H1 (cell line): ENCODE results near the gene FJX1. TPM values are rescaled to one million over a fixed set of nuclear protein-coding genes. Genes with fewer than 3 reads are reported as not detected.

Source experiments
- CTCF ChIA-PET: fragments of 300-600 bp; sonication (Branson Sonifier 250); formaldehyde crosslinking; loops from one replicate; lab custom pipeline; 2021; ENCODE audit not compliant: partially characterized antibody; lab: Charles Lee
- POLR2A ChIA-PET: fragments of 300-600 bp; sonication (Branson Sonifier 250); formaldehyde crosslinking; loops from one replicate; lab custom pipeline; 2021; ENCODE audit warnings: inconsistent platforms; ENCODE audit not compliant: partially characterized antibody; lab: Charles Lee
- DNase-seq, 2 experiments: peaks; one replicate each; pipeline versions ENCODE4 v3.0.0 to v3.0.0-alpha.2; 2010 to 2022; ENCODE audit warnings: low spot score in 2 of 2, low read depth in 1 of 2, mixed read lengths in 1 of 2
- FAIRE-seq: peaks from 2 replicates; lab custom pipeline; 2011; peaks lifted over from hg19 to GRCh38; lab: Jason Lieb, UNC
- H2AFZ ChIP-seq: 2 replicates; pipeline ENCODE4 v1.8.1; 2012; ENCODE audit warnings: low read length, inconsistent platforms
- H2AK5ac ChIP-seq: 2 replicates; pipeline ENCODE4 v1.6.1; 2013; ENCODE audit warnings: low read depth, low read length
- H2BK120ac ChIP-seq: replicated peaks from 2 replicates; pipeline ENCODE3; 2013; ENCODE audit warnings: low read depth, low read length, inconsistent platforms
- H2BK12ac ChIP-seq: 2 replicates; pipeline ENCODE4 v1.6.1; 2013; ENCODE audit warnings: low read depth, low read length
- H2BK15ac ChIP-seq: 2 replicates; pipeline ENCODE4 v1.6.1; 2013; ENCODE audit warnings: low read length
- H2BK20ac ChIP-seq: 2 replicates; pipeline ENCODE4 v1.6.1; 2013; ENCODE audit warnings: low read length
- H2BK5ac ChIP-seq: 2 replicates; pipeline ENCODE4 v1.6.1; 2013; ENCODE audit warnings: low read depth, low read length
- H3K14ac ChIP-seq: 2 replicates; pipeline ENCODE4 v1.6.1; 2013; ENCODE audit warnings: inconsistent platforms; ENCODE audit not compliant: insufficient read length
- H3K18ac ChIP-seq: 2 replicates; pipeline ENCODE4 v1.6.1; 2013; ENCODE audit warnings: low read length; ENCODE audit errors: extremely low read depth
- H3K23ac ChIP-seq: 2 replicates; pipeline ENCODE4 v1.6.1; 2013; ENCODE audit warnings: inconsistent platforms; ENCODE audit not compliant: insufficient read length
- H3K23me2 ChIP-seq: 2 replicates; pipeline ENCODE4 v1.6.1; 2013; ENCODE audit warnings: low read depth, low read length
- H3K27ac ChIP-seq: 2 replicates; pipeline ENCODE4 v1.6.1; 2011; ENCODE audit warnings: low read depth, low read length, inconsistent platforms
- H3K27me3 ChIP-seq, 4 experiments: replicated peaks in 1 of 4; 1 replicate in 1 of 4; 2 replicates in 3 of 4; pipeline versions ENCODE4 v1.6.1 to v1.8.1; 2011 to 2013; ENCODE audit warnings: low read length in 3 of 4, mild to moderate bottlenecking in 3 of 4, inconsistent platforms in 2 of 4, mixed read lengths in 2 of 4, moderate library complexity in 1 of 4; ENCODE audit not compliant: control insufficient read depth in 3 of 4, insufficient read depth in 3 of 4; ENCODE audit errors: extremely low read depth in 1 of 4
- H3K36me3 ChIP-seq, 4 experiments: 2 replicates each; pipeline versions ENCODE4 v1.6.1 to v1.8.1; 2011 to 2013; ENCODE audit warnings: mild to moderate bottlenecking in 4 of 4, low read length in 3 of 4, moderate library complexity in 2 of 4, control low read depth in 1 of 4, inconsistent platforms in 1 of 4; ENCODE audit not compliant: insufficient read depth in 4 of 4, control insufficient read depth in 2 of 4
- H3K4ac ChIP-seq: replicated peaks from 2 replicates; pipeline ENCODE3; 2013; ENCODE audit warnings: low read length, low read depth, mixed read lengths, inconsistent platforms; ENCODE audit not compliant: insufficient read length
- H3K4me1 ChIP-seq, 4 experiments: replicated peaks in 1 of 4; 1 replicate in 1 of 4; 2 replicates in 3 of 4; pipeline versions ENCODE4 v1.6.1 to v1.8.1; 2011 to 2013; ENCODE audit warnings: low read length in 3 of 4, inconsistent platforms in 2 of 4, mixed read lengths in 1 of 4; ENCODE audit not compliant: insufficient read depth in 4 of 4, control insufficient read depth in 3 of 4
- H3K4me2 ChIP-seq, 2 experiments: 2 replicates each; pipeline versions ENCODE4 v1.6.1 to v1.8.1; 2011 to 2013; ENCODE audit warnings: low read depth in 2 of 2, low read length in 2 of 2, control low read depth in 1 of 2, inconsistent platforms in 1 of 2, mild to moderate bottlenecking in 1 of 2; ENCODE audit not compliant: insufficient read depth in 1 of 2
- H3K4me3 ChIP-seq, 4 experiments: fragments of 200-600, 300-600 bp in 1 of 4; sonication (generic), shearing (Covaris generic), sonication (Bioruptor Twin) in 1 of 4; 2 replicates each; pipeline versions ENCODE4 v1.5.1 to v1.8.1; 2011 to 2016; ENCODE audit warnings: low read length in 4 of 4, low read depth in 3 of 4, control low read depth in 2 of 4, inconsistent platforms in 2 of 4, mild to moderate bottlenecking in 2 of 4, mixed read lengths in 1 of 4, moderate library complexity in 1 of 4; ENCODE audit not compliant: insufficient read depth in 2 of 4; ENCODE audit errors: extremely low read depth in 1 of 4
- H3K56ac ChIP-seq: replicated peaks from 2 replicates; pipeline ENCODE3; 2013; ENCODE audit warnings: low read depth, mild to moderate bottlenecking, mixed read lengths, low read length, inconsistent platforms; ENCODE audit not compliant: insufficient read length
- H3K79me1 ChIP-seq: 2 replicates; pipeline ENCODE4 v1.6.1; 2013; ENCODE audit warnings: low read depth, low read length, control low read depth
- H3K79me2 ChIP-seq, 2 experiments: 2 replicates each; pipeline versions ENCODE4 v1.6.1 to v1.8.1; 2012 to 2013; ENCODE audit warnings: low read length in 2 of 2, mild to moderate bottlenecking in 2 of 2, inconsistent platforms in 1 of 2; ENCODE audit not compliant: insufficient read depth in 2 of 2, control insufficient read depth in 1 of 2
- H3K9ac ChIP-seq, 4 experiments: replicated peaks in 1 of 4; 1 replicate in 1 of 4; 2 replicates in 3 of 4; pipeline versions ENCODE4 v1.6.1 to v1.8.1; 2011 to 2013; ENCODE audit warnings: low read depth in 3 of 4, low read length in 3 of 4, control low read depth in 2 of 4, mild to moderate bottlenecking in 2 of 4, moderate library complexity in 2 of 4, inconsistent platforms in 1 of 4; ENCODE audit errors: extremely low read depth in 1 of 4
- H3K9me3 ChIP-seq, 2 experiments: 2 replicates each; pipeline versions ENCODE4 v1.6.1 to v1.8.1; 2012 to 2013; ENCODE audit warnings: mild to moderate bottlenecking in 2 of 2, moderate library complexity in 2 of 2, control low read depth in 1 of 2, inconsistent platforms in 1 of 2, low read depth in 1 of 2, low read length in 1 of 2, mixed read lengths in 1 of 2; ENCODE audit not compliant: insufficient read depth in 2 of 2
- H4K20me1 ChIP-seq, 2 experiments: replicated peaks in 1 of 2; 2 replicates each; pipeline versions ENCODE3 to v1.8.1; 2011 to 2013; ENCODE audit warnings: inconsistent platforms in 2 of 2, low read length in 2 of 2, mild to moderate bottlenecking in 1 of 2; ENCODE audit not compliant: insufficient read depth in 2 of 2, control insufficient read depth in 1 of 2
- H4K5ac ChIP-seq: 2 replicates; pipeline ENCODE4 v1.6.1; 2013; ENCODE audit warnings: low read length, low read depth, mixed read lengths, inconsistent platforms; ENCODE audit not compliant: insufficient read length
- H4K8ac ChIP-seq: 2 replicates; pipeline ENCODE4 v1.8.0; 2013; ENCODE audit warnings: mild to moderate bottlenecking, moderate library complexity, low read length, inconsistent platforms; ENCODE audit not compliant: insufficient read depth; ENCODE audit errors: extremely low read depth
- H4K91ac ChIP-seq: replicated peaks from 2 replicates; pipeline ENCODE3; 2013; ENCODE audit warnings: low read length, mixed read lengths, inconsistent platforms; ENCODE audit not compliant: insufficient read length
- CEBPB ChIP-seq: IDR thresholded peaks from 2 replicates; pipeline ENCODE4 v1.6.1; 2012; ENCODE audit warnings: low read depth, low read length
- CHD1 ChIP-seq: IDR thresholded peaks from 2 replicates; pipeline ENCODE4 v1.6.1; 2012; ENCODE audit warnings: low read depth, low read length, improper control_type of control experiment
- WGBS, 2 experiments: shearing (Covaris generic) in 1 of 2; methylation state at CpG; one replicate each; pipeline versions ENCODE4 v1.1.6 to v1.1.7; 2013 to 2015; ENCODE audit warnings: low lambda C conversion rate in 2 of 2, mixed read lengths in 2 of 2, inconsistent platforms in 1 of 2, low coverage in 1 of 2, missing lambda C conversion rate in 1 of 2; ENCODE audit not compliant: insufficient replicate concordance in 2 of 2, insufficient coverage in 1 of 2, insufficient read length in 1 of 2; ENCODE audit errors: extremely low coverage in 1 of 2, missing lambda C conversion rate in 1 of 2; 5-methylcytosine and 5-hydroxymethylcytosine counted together
- polyA plus RNA-seq, 7 experiments: library from polyadenylated mRNA; depleted of rRNA in 3 of 7; stranded (reverse) in 5 of 7; unstranded in 2 of 7; fragments of >200 nt in 5 of 7; fragments of 200-250 nt in 2 of 7; gene quantifications; 1 replicate in 5 of 7; 2 replicates in 1 of 7; 4 replicates in 1 of 7; pipeline versions ENCODE4 v1.2.1 to v1.2.3, GENCODE V29; 2011 to 2013; ENCODE audit warnings: missing spikeins in 2 of 7, mixed read lengths in 2 of 7
- total RNA-seq: library from RNA; stranded (reverse); fragmentation: NEBNext Ultra II Directional; extraction: Animal tissue kit (Norgen Biotek cat#: 25700); gene quantifications from 2 replicates; pipeline ENCODE4 v1.2.1, GENCODE V29; 2021

FJX1 gene
- total and polyA plus RNA-seq, 2 of the 8 experiments (the other 6 are each of a cell fraction or from before 2014, with no cell fraction given): 6.3 to 13.3 TPM

DNA sequence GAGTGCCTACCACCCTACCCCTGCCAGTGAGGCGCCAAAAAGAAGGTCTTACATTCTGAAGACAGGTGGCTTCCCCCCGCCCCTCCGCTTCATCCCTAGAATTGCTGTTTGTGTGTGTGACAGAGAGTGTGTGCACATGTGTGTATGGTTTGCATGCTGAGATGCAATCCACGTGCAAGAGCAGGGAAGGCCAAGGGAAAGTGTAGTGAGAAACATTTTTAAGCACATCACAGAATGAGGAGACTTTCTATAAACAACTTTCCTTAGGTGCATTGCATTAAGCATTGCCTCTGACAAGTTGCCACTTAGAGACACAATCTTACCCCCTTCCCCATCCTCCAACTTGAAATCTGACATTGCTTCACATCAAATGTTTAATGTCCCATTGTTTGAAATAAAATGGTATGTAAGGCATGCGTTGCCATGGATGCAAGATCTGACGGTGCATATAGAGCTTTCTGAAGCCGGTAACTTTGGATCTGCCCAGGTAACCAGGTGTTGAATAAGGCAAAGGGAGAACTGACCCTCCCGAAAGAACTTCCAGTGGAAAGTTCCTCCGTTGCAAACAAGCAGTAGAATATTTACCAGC is 21.4 kb downstream of the FJX1 start:
- 57% methylated on average over 9 of the region's 9 CpGs; no CpG with 5 or more reads in 1 of the 2 experiments for WGBS, 2 experiments
- CTCF ChIA-PET: interaction anchor here (1.0 to 1.2 kb wide), 2 partner anchors 24 to 71 kb away, joined by 3 read pairs; no protein-coding TSS in a partner anchor
- Histone ChIP-seq H3K4me2 (peak overlapping the region; percentile 6 to 36; a peak in 2 of 4 replicates), H4K8ac (no peak overlapping the region), H3K79me2 (no peaks in the 10 kb centered on the region), H3K18ac (no peak overlapping the region), H3K27me3 (no peaks in the 10 kb centered on the region), H3K9ac (no peak overlapping the region; a peak in 1 of 7 replicates), H2BK120ac (no peak overlapping the region), H3K23me2 (no peaks in the 10 kb centered on the region), H3K4me3 (no peak overlapping the region), H3K4ac (no peak overlapping the region)
- DNase-seq: no peak
- POLR2A ChIA-PET: no interaction called here
- TF ChIP-seq CHD1 (no peak), CEBPB (peak; percentile 17; the same call in 1 of the 2 replicates)
- TF ChIP-seq, all 59 proteins: peak for 1
- no peak overlapping the region for H2AK5ac ChIP-seq
- no peak overlapping the region for H2BK15ac ChIP-seq
- H3K27ac ChIP-seq: no peak overlapping the region
- no peak overlapping the region for H2AFZ ChIP-seq
- no peak for FAIRE-seq
- H3K9me3 ChIP-seq: no peaks in the 10 kb centered on the region
- H3K4me1 ChIP-seq: peaks cover 0 to 6% (median 4%) of the 10 kb centered on the region in 4 experiments; a peak in 6 of 7 replicates
- no peaks in the 10 kb centered on the region for H4K20me1 ChIP-seq
- H3K36me3 ChIP-seq: no peaks in the 10 kb centered on the region
- no peak overlapping the region for H3K14ac ChIP-seq
- peak overlapping the region; percentile 27; the same call in 1 of the 2 replicates for H2BK12ac ChIP-seq
- H4K5ac ChIP-seq: no peak overlapping the region
- no peak overlapping the region for H2BK20ac ChIP-seq
- H2BK5ac ChIP-seq: no peak overlapping the region
- H3K79me1 ChIP-seq: no peaks in the 10 kb centered on the region
- H4K91ac ChIP-seq: no peak overlapping the region
- H3K23ac ChIP-seq: no peak overlapping the region
- H3K56ac ChIP-seq: no peak overlapping the region
